Cerebellar nuclear complex (tissue), 1 donor: ENCODE results near the gene ELMO1.

Experiments
- DNase-seq, 2 experiments: peaks; one replicate each; lab custom pipeline; 2025; lab: John Stamatoyannopoulos, UW

ELMO1 gene

DNA sequence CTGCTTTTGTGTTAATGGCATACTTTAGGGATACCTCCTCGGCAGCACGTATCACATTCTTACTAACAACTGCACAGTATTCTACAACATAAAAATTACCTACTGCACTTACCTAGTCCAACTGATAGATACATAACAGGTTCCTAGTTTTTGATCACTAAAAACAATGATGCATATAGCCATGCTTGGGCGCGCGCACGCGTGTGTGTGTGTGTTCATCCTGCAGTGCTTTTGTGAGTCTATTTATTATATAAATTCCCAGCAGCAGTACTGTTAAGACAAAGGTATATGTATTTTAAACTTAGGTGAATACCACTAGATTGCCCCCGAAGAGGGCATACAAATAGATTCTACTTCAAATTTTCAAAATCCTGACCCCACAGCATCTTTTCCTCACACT is 181.4 kb downstream of the ELMO1 start:
- DNase-seq, result no peak

DNA sequence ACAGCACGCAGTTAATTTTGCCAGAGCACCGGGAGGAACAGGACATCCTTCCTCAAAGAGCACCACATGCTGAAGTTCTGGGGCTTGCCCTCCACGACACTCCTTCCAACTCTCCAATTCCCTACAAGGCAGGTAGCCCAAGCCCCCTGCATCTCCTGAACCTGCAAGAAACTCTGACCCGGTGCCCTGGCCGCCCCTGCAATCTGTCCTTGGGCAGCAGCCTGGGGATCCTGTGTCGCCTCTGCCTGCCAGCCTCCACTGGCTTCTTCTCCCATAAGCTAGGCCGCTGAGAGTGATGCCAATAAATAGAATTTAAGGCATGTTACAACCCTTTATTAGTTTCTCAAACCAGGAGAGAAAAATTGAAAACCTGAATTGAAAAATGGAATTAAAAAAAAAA is 182.8 kb downstream of the ELMO1 start:
- no peak for DNase-seq

DNA sequence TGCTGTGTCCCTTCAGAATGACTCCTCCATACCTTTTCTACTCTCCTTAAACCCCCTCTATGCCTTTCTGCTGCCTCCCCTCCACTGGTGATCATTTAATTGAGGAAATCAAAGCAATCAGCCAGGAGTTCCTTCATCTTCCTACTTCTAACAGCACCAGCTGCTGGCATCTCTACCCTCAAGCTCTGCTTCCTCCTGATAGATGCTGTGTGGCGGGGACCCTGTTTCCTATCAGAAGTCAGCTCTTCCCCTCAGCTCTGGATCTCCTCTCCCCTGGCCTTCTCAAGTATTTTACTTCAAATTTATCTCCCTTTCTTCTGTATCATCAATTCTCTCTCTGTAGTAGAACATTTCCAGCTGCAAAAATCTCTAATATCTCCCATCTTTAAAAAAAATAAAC is 183.7 kb downstream of the ELMO1 start:
- no peak for DNase-seq

DNA sequence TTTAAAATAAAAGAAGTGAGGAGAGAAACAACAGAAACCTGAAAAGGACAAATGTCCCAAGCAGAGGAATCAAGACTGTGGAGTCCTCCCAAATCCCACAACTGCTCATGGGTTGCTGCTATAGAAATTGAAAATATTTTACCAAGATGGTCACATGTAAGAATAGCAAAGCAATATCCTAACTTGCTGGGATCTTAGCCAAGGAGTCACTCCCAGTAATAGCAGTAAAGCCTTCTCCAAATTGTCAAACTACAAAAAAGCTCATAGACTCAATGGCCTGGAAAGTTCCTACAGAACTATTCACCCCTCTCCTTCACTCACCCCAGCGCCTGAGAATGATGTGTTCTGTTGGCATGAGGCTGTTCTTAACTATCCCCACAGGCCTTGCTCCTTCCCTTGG is 186.5 kb downstream of the ELMO1 start:
- DNase-seq, result no peak

DNA sequence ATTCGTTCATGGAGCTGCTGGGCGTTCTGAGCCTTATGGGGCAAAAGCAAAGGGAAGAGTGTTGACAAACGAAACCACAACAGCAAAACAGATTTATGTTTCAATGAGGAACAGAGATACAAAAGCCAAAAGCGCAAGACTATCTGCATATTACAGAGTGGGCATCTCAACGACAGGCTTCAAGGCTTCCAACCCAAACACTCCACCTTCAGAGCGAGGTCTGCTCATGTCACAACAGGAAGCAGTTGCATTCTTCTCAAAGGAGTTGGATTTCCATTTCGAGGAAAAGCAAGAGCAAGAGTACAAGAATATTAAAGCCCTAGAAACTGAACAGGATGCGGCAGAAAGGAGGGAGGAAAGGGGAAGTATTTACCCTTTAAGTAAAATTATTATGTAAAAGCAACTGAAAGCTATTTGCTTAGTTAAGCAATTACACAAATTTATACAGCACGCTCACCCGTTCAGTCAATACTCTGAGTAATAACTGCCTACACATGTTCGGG is 189.3 kb downstream of the ELMO1 start:
- no peak for DNase-seq

DNA sequence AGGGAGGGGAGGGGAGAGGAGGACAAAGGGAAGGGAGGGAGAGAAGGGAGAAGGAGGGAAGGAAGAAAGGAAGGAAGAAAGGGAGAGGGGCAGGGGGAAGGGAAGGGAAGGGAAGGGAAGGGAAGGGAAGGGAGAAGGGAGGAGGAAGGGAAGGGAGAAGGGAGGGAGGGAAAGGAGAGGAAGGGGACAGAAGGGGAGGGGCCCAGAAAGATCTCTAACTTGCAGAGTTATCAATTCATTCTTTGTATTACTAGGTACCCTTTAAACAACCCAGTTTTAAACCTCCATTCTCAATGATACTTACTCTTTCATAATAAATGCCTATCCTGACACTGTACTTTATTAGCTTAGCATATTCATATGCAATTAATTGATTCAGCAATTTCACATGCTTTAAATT is 192.0 kb downstream of the ELMO1 start:
- no peak for DNase-seq

DNA sequence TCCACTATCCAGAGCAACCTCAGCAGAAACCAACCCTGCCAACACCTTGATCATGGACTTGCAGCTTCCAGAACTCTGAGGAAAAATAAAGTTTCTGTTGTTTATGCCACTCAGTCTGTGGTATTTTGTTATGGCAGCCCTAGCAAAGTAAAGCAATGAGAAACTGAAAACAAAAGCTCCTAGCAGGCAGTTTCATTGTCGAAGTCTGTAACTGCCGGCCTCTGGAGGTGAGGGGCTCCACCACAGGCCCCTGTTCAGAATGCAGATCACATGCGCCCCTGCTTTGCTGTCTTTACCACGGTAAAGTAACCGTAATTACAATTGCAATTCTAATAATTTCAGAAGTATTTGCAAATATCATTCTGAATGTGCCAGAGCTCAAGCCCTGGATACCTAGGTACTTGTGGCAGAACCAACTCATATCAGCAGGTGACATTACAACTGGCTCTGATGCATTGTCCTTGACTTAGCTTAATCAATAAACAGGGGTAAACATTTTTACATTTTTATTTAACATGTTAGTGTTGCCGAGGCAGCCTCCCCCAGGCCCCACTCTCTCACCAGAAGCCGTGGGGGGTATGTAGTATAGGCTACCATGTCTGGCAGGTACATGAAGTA is 193.2 kb downstream of the ELMO1 start:
- no peak for DNase-seq

DNA sequence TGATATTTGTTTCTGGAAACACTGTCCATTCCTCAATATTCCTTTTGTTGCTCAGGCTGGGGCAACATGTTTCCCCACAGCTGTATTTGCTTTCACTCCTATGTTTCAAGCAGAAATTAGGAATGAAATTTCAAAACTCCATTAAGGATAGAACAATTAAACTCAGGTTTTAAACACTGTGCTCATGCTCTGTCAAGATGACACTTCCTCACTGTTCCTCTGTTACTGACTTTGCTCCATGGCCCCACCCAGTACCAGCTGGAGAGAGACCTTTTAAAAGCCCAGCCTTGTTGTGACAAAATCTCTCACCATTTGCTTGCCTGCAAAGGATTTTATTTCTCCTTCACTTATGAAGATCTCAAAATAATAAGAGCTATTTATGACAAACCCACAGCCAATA is 197.4 kb downstream of the ELMO1 start:
- DNase-seq, result no peak

DNA sequence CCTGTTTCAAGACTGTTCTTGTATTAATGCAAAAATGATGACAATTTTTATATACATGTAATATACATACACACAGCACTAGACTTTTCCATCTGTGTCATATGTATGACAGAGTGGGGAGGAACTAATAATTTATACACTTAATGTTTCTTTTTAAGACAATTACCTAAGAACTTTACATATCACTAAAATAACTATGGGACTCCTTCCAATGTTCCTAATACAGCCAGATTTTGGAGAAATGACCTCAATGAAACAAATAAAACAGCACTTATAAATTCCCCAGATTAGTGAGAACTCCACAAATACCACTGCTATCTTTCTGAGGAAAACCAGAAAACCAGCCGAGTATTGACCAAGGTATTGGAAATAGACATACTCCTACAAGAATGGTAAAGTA is 199.4 kb downstream of the ELMO1 start:
- DNase-seq, result no peak

DNA sequence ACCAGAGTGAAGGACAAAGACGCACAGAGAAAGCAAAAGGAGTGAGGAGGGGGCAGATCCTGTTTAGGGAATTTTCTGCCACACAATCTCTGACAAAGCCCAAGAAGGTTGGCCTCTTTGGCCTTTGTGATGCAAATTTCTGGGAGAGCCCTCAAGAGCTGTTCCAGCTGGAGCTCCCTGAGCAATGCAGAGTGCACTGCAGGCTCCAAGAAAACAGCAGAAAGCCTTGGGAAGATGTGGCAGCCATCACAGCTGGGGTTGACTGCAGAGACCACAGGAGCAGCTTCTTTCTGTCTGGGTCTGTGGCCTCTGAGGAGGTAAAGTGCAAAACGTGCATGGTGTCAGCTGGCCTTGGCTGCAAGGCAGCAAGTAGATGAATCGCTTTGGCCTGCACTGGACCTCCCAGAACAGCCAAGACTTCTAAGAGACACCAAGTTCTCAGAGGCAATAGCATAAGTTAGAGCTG is 200.2 kb downstream of the ELMO1 start:
- DNase-seq, result no peak

DNA sequence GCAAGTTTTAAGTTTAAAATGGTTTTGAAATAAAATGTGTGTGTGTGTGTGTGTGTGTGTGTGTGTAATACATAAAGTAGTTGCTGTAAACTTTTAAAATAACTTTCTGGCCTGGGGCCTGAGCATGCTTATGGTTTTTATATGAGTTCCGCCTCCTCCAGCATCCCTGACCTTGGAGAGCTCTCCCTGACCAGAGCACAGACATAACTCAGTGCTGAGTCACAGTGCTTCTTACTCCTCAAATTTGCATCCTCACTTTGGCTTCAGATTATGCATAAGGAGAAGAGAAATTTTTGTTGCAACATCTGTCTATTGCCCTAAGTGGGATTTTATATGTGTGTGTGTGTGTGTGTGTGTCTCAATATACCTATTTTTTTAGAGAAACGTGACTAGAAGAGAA is 200.8 kb downstream of the ELMO1 start:
- no peak for DNase-seq

DNA sequence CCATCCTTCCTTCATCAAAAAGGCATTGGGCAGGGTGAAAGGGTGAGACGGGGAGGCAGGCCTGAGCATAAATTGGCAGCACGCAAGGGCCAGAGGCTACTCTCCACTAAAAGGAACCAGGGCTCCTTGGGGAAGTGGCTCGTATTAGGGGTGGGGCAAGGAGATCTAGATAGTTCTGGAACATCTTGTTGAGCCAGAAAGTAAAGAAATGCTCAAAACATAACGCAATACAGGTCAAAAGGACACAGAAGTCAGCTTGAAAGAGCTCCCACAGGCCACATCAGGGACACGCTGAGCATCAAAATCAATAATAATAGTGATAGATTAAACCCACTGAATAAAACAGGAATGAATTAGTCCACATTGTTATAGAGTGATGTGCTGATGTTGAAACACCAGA is 203.1 kb downstream of the ELMO1 start:
- no peak for DNase-seq

DNA sequence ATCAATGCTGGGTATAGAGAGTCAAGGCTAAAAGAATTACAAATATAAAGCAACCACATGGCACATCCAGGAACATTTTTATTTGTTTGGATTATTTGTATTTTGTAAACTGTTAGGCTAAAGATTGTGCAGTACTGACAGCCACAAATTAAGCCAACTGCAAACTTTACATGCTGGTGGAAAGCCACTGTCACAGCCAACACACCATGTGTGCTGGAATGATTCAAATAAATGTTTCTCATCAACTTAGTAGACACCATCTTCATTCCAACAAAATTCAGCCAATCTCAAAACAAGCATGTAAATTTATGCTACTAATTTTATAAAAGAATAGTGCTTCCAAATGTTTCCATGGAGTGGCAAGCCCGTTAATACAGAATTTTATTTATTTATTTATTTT is 211.8 kb downstream of the ELMO1 start:
- DNase-seq, result no peak

DNA sequence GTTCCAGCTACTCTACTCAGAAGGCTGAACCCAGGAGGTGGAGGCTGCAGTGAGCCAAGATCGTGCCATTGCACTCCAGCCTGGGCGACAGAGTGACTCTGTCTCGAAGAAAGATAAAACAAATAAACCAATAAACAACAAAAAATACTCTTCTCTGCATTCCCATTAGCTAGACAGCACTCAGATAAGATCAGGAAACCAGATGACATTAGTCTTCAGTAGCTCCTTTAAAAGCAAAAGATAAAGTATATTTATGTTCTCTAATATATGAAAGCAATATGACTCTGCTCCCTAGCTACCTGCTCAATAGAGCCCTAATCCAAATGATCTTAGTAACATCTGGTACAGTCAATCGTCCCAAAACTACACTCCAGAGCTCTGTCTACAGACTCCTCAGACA is 212.9 kb downstream of the ELMO1 start:
- DNase-seq, result no peak

DNA sequence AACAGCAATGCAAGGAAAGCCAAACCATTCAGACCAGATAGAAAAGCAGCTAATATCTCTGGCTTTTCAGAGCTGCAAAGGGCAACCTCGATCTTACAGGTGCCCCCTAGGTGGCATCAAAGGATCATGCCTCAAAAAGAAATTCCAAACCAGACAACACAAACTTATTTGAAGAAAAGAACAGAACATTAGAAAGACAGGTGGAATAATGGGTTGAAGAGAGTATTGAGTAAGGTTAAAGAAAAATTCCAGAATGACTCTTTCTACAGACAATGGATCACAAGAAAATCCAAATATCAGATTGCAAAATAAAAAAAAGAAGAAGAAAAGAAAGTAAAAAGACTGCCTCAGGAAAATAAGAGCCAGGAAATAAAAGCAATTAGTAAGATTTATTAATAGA is 213.7 kb downstream of the ELMO1 start:
- DNase-seq, result no peak

DNA sequence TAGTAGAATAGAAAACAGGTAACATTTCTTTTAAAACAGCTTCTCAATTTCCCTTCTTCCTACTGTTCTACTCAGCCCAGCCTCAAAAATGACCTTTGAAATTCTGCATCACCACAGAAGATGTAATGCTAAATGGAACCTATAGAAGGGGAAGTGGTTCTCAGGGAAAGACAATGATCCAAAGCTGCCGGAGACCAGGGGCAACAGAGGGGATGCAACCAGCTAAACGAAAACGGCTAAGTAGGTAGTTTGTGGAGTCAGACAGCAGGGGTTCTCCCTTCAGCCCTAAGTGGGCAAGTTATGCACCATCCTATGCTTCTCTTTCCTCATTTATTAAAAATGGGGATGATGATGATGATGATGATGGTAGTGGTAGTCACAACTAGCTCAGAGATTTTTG is 214.3 kb downstream of the ELMO1 start:
- DNase-seq, result no peak

DNA sequence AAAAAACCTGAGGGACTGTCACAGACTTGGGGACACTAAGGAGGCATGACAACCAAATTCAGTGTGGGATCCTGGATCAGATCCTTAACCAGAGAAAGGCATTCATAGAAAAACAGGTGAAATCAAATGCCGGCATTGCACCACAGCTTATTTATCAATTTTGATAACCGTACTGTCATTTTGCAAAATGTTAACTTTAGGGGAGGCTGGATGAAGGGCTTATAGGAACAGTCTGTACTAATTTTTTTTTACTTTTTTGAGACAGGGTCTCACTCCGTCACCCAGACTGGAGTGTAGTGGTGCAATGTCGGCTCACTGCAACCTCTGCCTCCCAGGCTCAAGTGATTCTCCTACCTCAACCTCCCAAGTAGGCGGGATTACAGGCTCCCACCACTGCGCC is 217.1 kb downstream of the ELMO1 start:
- no peak for DNase-seq

DNA sequence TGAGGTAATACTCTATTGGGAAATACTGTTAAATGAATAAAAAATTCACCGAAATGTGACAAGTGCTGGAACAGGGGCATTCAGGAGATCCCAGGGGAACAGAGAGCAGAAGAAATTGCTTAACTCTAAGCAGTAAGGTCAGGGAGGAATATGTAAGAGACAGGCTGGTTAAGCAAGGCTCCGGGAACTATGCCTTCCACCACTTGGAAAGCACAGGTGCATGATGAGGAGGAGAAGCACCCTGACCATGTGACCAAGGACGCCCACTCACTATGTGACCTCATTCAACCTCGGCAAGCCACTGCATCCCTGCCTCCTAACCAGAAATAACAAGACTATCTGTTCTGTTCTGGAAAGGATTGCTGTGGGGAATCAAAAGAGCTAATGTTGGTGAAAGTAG is 218.4 kb downstream of the ELMO1 start:
- DNase-seq, result no peak

DNA sequence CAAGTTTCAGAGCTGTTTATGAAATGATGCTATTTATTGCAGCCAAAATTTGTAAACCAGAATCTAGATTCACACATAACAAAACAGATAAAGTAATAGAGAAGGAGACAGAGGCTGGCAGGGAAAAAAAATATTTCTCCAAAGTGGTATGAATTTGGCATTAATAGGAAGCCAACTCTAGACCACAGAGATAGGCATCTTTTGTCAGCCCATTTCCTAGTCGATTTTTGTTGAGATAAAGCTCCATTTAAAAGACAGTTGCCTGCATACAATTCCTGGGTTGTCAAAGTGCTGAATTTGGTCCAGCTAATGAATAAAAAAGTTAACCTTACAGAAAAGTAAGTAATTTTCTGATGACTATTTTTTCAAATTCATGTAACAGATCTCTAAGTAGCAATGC is 219.3 kb downstream of the ELMO1 start:
- no peak for DNase-seq

DNA sequence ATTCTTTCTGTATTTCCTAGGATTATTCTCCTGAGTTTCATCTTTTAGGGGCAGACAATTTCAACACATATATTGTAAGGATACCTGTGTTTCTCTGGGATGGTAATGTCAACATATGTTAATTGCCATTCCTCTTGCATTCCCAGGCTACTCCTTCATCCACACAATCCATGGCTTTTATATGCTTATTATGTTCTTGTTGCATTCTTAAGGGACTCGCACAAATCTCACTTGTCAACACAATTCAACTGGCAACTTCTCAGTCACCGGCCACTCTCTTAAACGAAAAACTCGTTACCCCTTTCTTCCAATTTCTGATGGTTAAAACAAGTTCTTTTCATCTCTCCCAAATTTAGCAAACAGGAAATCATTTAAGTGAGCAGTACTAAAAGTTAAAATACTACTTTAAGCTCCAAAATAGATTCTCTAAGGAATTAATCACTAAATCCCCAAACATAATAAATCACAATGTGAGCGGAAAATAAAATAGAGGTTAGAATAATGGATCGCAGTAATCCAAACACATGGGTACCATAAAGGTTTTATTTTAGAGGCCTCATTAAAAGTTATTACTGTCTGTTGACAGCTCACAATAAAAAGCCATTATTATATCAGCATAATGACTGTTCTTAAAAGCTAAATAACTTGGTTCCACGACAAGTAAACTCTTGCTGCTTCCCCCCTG is 223.2 kb downstream of the ELMO1 start:
- no peak for DNase-seq

DNA sequence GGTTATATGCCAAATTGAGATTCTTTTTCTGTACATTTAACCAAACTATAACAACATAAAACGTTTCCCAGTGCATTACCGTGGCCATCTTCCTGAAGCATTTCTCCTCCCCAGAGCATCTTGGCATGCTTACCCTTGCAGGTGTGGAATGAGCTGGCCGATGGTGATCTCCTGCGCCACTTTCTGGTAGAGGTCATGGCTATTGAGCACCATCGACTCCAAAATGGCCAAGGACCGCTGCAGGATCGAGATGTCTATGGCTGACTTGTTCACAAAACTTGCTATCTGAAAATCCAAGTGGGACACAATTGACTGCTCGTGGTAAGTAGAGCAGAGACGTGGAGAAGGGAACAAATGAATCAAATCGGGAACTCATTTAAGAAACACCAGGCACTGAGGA is 223.9 kb downstream of the ELMO1 start:
- no peak for DNase-seq

DNA sequence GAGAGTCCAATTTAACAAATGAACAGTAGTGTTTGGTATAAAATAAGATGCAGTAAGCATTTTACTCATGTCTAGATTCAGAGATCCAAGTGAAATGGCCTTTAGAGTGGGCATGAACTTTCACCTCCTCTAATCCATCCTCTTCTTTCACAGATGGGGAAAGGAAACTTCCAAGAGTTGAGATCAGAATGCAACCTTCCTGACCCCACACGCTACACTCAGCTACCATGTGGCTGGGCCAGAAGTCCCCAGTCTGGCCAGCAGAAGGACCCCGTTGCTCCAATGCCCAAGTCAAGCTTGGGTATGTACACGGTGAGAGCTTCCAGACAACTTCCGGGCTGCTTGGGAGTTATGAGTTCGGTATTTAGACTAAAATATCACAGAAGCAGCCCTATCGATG is 228.0 kb downstream of the ELMO1 start:
- DNase-seq, result no peak

DNA sequence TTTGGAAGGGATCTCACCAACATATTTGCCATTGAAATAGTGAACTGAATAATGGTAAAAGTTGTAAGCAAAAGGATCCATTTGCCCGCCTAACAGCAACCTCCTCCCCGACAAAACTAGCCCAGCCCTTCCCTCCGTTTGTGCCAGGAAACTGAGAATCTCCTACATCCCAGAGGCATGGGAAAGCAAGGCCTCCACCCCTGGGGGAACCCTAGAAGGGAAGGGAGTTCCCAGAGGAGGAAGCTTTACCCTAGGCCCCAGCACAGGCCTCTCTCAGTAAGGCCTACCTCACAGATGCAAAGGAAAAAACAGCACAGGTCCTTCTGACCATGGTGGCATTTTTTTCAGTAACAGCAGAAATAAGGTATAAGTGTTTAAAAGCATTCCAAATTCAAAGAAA is 229.7 kb downstream of the ELMO1 start:
- DNase-seq, result no peak

DNA sequence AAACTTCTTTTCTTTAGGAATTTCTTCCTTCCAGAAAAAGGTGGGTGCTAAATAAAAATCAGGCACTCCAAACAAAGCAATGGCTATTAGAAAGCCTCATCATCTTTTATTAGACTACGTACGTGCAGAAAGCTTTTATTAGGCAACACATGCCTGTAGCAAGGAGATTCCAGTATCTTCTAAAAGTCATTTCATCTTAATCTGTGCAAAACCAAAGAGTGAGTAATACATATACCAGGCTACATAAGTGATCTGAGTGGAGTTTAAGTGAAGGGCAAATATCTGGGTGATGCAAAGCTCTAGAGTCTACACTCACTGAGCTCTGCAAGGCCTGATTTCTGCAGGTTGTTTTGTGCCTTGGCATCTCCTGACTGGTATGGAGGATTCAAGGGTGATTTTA is 231.7 kb downstream of the ELMO1 start:
- DNase-seq, result no peak
